CD14-positive monocyte (primary cell): ENCODE data around the gene RNASE3. TPM values are rescaled to one million over a fixed set of nuclear protein-coding genes. Genes with fewer than 3 reads are reported as not detected.

Source experiments
- DNase-seq, 3 donors: peaks; one replicate each; pipeline ENCODE4 v3.0.0-alpha.2; 2011 to 2022
- H2AFZ ChIP-seq: 2 replicates; pipeline ENCODE4 v1.6.0; 2012; ENCODE audit warnings: mild to moderate bottlenecking, low read depth, low read length, inconsistent platforms; ENCODE audit not compliant: insufficient read depth, poor library complexity, severe bottlenecking
- H3K27ac ChIP-seq, 2 donors: 1 replicate in 1 of 2; 2 replicates in 1 of 2; pipeline ENCODE4 v1.5.1; 2012 to 2013; ENCODE audit warnings: low read length in 2 of 2, control low read depth in 1 of 2, inconsistent platforms in 1 of 2, low read depth in 1 of 2, mild to moderate bottlenecking in 1 of 2
- H3K27me3 ChIP-seq, 2 donors: one replicate each; pipeline versions ENCODE4 v1.6.0 to v1.6.1; 2011 to 2013; ENCODE audit warnings: low read length in 2 of 2; ENCODE audit not compliant: control insufficient read depth in 2 of 2, insufficient read depth in 2 of 2
- H3K36me3 ChIP-seq, 2 donors: replicated peaks in 1 of 2; 1 replicate in 1 of 2; 2 replicates in 1 of 2; pipeline versions ENCODE4 v1.5.1 to v1.6.1; 2012 to 2013; ENCODE audit warnings: low read length in 2 of 2, control low read depth in 1 of 2, inconsistent platforms in 1 of 2, mild to moderate bottlenecking in 1 of 2; ENCODE audit not compliant: insufficient read depth in 2 of 2, control insufficient read depth in 1 of 2
- H3K4me1 ChIP-seq, 2 donors: 1 replicate in 1 of 2; 2 replicates in 1 of 2; pipeline versions ENCODE4 v1.5.1 to v1.6.1; 2012 to 2013; ENCODE audit warnings: low read length in 2 of 2, control low read depth in 1 of 2, inconsistent platforms in 1 of 2, mild to moderate bottlenecking in 1 of 2, moderate library complexity in 1 of 2; ENCODE audit not compliant: insufficient read depth in 2 of 2, control insufficient read depth in 1 of 2
- H3K4me2 ChIP-seq: replicated peaks from 2 replicates; pipeline ENCODE3; 2012; ENCODE audit warnings: low read length, moderate library complexity, mild to moderate bottlenecking; ENCODE audit not compliant: poor library complexity, severe bottlenecking; ENCODE audit errors: extremely low read depth
- H3K4me3 ChIP-seq, 3 experiments: fragments of 200-600 bp in 1 of 3; sonication (generic) in 1 of 3; replicated peaks in 1 of 3; 1 replicate in 2 of 3; 2 replicates in 1 of 3; pipeline ENCODE4 v1.5.1; 2011 to 2013; ENCODE audit warnings: low read length in 3 of 3, mild to moderate bottlenecking in 3 of 3, control low read depth in 2 of 3, low read depth in 2 of 3, inconsistent platforms in 1 of 3, moderate library complexity in 1 of 3
- H3K79me2 ChIP-seq: 2 replicates; pipeline ENCODE4 v1.6.0; 2012; ENCODE audit warnings: mild to moderate bottlenecking, control low read depth, inconsistent platforms, low read length, moderate library complexity; ENCODE audit not compliant: insufficient read depth
- H3K9ac ChIP-seq: 2 replicates; pipeline ENCODE4 v1.6.0; 2017; ENCODE audit warnings: low read length, mild to moderate bottlenecking; ENCODE audit not compliant: insufficient read depth, poor library complexity, severe bottlenecking
- H3K9me3 ChIP-seq, 2 donors: replicated peaks in 1 of 2; 1 replicate in 1 of 2; 2 replicates in 1 of 2; pipeline versions ENCODE4 v1.5.1 to v1.6.1; 2012 to 2013; ENCODE audit warnings: low read length in 2 of 2, control low read depth in 1 of 2; ENCODE audit not compliant: control insufficient read depth in 1 of 2, insufficient read depth in 1 of 2
- H4K20me1 ChIP-seq: 2 replicates; pipeline ENCODE4 v1.6.0; 2012; ENCODE audit warnings: mild to moderate bottlenecking, low read length, control low read depth, moderate library complexity; ENCODE audit not compliant: insufficient read depth
- H3K27ac Mint-ChIP-seq, 7 donors: one replicate each; pipeline ENCODE4 v1.8.0; 2020; ENCODE audit warnings: mild to moderate bottlenecking in 7 of 7, mixed read lengths in 7 of 7, moderate library complexity in 6 of 7, inconsistent platforms in 2 of 7
- H3K27me3 Mint-ChIP-seq, 3 donors: one replicate each; pipeline ENCODE4 v1.8.0; 2021 to 2022; ENCODE audit warnings: low read depth in 3 of 3, mild to moderate bottlenecking in 3 of 3, mixed read lengths in 3 of 3, moderate library complexity in 3 of 3, inconsistent platforms in 1 of 3
- H3K36me3 Mint-ChIP-seq, 2 donors: one replicate each; pipeline ENCODE4 v1.8.0; 2020; ENCODE audit warnings: mixed read lengths in 2 of 2, inconsistent platforms in 1 of 2, mild to moderate bottlenecking in 1 of 2
- H3K4me1 Mint-ChIP-seq: one replicate; pipeline ENCODE4 v1.8.0; 2020; ENCODE audit warnings: mild to moderate bottlenecking, mixed read lengths
- H3K4me3 Mint-ChIP-seq, 2 donors: one replicate each; pipeline ENCODE4 v1.8.0; 2020; ENCODE audit warnings: mild to moderate bottlenecking in 2 of 2, mixed read lengths in 2 of 2, moderate library complexity in 1 of 2
- H3K9me3 Mint-ChIP-seq, 7 donors: one replicate each; pipeline ENCODE4 v1.8.0; 2020 to 2022; ENCODE audit warnings: mixed read lengths in 7 of 7, mild to moderate bottlenecking in 6 of 7, moderate library complexity in 6 of 7, inconsistent platforms in 2 of 7
- WGBS: methylation state at CpG from one replicate; pipeline ENCODE4 v1.1.5; 2013; ENCODE audit warnings: missing lambda C conversion rate; ENCODE audit not compliant: insufficient coverage; 5-methylcytosine and 5-hydroxymethylcytosine counted together
- intact Hi-C, 2 donors: fragments of 100-400 bp; cut with micrococcal nuclease; formaldehyde crosslinking; loops; one replicate each; pipeline versions ENCODE4 v1.15.0 to v1.15.1; 2023
- polyA plus RNA-seq, 3 donors: library from polyadenylated mRNA; depleted of rRNA in 1 of 3; unstranded in 2 of 3; stranded (reverse) in 1 of 3; fragments of 300-500 nt in 2 of 3; fragments of >200 nt in 1 of 3; fragmentation: Illumina TruSeq in 2 of 3; gene quantifications; 1 replicate in 2 of 3; 2 replicates in 1 of 3; pipeline ENCODE4 v1.2.3, GENCODE V29; 2012 to 2021
- TF ChIP-seq, protein P1 (sequence below): fragments of 200-600 bp; IDR thresholded peaks from one replicate; pipeline ENCODE4 v1.8.0; 2022; ENCODE audit warnings: antibody characterized with exemption, mild to moderate bottlenecking

Gene RNASE3
- polyA plus RNA-seq, 3 donors: 5.1 to 13.8 (median 8.4) TPM

DNA sequence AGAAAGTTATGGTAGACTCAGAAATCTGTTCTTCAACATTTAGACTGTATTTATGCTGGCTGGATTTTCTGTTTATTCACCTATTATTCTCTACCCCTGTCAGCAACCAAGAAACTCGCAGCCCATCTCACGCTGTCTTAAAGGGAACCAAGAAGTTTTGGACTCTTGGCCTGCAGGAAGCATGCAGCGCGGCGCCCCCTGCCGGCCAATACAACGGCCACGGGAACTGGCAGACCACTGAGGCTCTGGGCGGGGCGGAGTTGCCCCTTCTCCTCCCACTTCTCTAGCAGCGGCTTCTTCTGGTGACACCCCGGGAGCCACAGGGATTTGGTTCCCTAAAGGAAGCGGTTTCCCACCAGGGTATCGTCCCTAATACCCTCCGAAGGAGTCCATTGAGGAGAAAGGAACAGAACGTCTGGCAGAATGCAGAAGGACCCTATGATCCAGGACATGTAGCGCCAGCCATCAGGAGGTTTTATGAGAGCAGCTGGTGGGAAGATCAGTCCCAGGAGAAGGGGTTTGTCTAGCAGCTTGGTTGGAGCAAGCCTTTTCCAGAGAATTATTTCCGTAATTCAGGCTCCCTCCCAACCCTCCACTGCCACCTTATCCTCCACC is 43.1 kb downstream of the RNASE3 start:
- peaks cover 0 to 13% (median 7%) of the 10 kb centered on the region in 7 donors for H3K9me3 Mint-ChIP-seq
- Histone ChIP-seq H3K9me3 (peaks cover 0 to 11% of the 10 kb centered on the region in 2 donors), H3K4me2 (no peak overlapping the region), H2AFZ (peak overlapping the region; percentile 45), H3K9ac (no peak overlapping the region), H3K27me3 (no peaks in the 10 kb centered on the region), H3K4me1 (peaks cover 36 to 37% of the 10 kb centered on the region in 2 donors), H3K36me3 (no peaks in the 10 kb centered on the region), H3K27ac (no peak overlapping the region), H4K20me1 (no peaks in the 10 kb centered on the region), H3K4me3 (no peak overlapping the region), H3K79me2 (no peaks in the 10 kb centered on the region)
- peaks cover 2 to 7% of the 10 kb centered on the region in 2 donors for H3K36me3 Mint-ChIP-seq
- intact Hi-C loops: no loop called here
- H3K4me1 Mint-ChIP-seq: peaks cover 44% of the 10 kb centered on the region
- no peak overlapping the region for H3K27ac Mint-ChIP-seq
- peak; percentile 21 to 44 (median 26) for DNase-seq
- H3K4me3 Mint-ChIP-seq: peak overlapping the region; percentile 3 to 9
- no peaks in the 10 kb centered on the region for H3K27me3 Mint-ChIP-seq
- TF ChIP-seq, protein P1, sequence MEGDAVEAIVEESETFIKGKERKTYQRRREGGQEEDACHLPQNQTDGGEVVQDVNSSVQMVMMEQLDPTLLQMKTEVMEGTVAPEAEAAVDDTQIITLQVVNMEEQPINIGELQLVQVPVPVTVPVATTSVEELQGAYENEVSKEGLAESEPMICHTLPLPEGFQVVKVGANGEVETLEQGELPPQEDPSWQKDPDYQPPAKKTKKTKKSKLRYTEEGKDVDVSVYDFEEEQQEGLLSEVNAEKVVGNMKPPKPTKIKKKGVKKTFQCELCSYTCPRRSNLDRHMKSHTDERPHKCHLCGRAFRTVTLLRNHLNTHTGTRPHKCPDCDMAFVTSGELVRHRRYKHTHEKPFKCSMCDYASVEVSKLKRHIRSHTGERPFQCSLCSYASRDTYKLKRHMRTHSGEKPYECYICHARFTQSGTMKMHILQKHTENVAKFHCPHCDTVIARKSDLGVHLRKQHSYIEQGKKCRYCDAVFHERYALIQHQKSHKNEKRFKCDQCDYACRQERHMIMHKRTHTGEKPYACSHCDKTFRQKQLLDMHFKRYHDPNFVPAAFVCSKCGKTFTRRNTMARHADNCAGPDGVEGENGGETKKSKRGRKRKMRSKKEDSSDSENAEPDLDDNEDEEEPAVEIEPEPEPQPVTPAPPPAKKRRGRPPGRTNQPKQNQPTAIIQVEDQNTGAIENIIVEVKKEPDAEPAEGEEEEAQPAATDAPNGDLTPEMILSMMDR: peak; percentile 72
- 66% methylated on average over 14 of the region's 18 CpGs for WGBS

DNA sequence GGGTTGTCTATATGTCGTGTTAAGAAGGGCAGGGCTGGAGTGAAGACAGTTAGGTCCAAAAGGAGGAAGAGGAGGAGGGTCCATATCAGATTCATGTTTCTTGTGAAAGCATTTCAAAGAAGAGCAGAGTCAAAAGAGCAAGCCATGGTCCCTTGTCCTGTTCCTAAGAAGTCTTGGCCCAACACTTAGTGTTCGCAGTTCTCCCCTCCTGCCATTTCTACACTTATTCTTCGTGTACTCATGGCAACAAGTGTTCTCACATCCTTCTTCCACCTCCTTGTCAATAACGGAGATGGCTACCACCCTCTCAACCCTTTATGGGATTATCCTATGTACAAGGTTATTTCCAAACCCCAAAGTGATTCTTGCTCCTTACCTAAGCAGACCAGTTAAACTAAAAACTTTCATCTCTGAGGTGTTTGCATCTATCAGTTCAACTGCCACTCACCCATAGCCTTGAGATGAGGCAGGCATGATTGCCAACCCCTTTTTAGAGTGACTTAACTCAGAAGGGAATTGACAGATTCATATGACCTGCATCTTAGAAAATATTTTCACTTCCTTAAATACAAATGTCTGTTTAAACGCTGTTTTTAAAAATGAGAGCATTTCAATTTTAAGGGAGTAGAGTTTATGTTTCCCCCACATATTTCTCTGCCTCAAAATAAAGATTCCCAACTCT is 44.3 kb downstream of the RNASE3 start:
- Histone ChIP-seq H2AFZ (no peak overlapping the region), H3K36me3 (no peaks in the 10 kb centered on the region), H3K4me1 (peaks cover 41 to 47% of the 10 kb centered on the region in 2 donors), H4K20me1 (no peaks in the 10 kb centered on the region), H3K27me3 (no peaks in the 10 kb centered on the region), H3K4me2 (no peak overlapping the region), H3K9ac (no peak overlapping the region), H3K4me3 (peak overlapping the region in 1 of 3 experiments; percentile 6), H3K79me2 (no peaks in the 10 kb centered on the region), H3K27ac (no peak overlapping the region), H3K9me3 (peaks cover 0 to 11% of the 10 kb centered on the region in 2 donors)
- peaks cover 0 to 12% (median 7%) of the 10 kb centered on the region in 7 donors for H3K9me3 Mint-ChIP-seq
- H3K27me3 Mint-ChIP-seq: no peaks in the 10 kb centered on the region
- H3K4me3 Mint-ChIP-seq: no peak overlapping the region
- 63% methylated on average over 1 of the region's 5 CpGs for WGBS
- intact Hi-C loops: no loop called here
- H3K27ac Mint-ChIP-seq: peak overlapping the region in 6 of 7 donors; percentile 32 to 81 (median 52)
- DNase-seq: peak; percentile 25 to 53 (median 33)
- H3K36me3 Mint-ChIP-seq: peaks cover 2 to 7% of the 10 kb centered on the region in 2 donors
- peaks cover 48% of the 10 kb centered on the region for H3K4me1 Mint-ChIP-seq
- TF ChIP-seq, protein P1: no peak

Other genes starting within 250 kb of the RNASE3 start
- not detected for gene OR6S1, start 249.7 kb upstream of the RNASE3 start, polyA plus RNA-seq
- gene RNASE4, start 206.8 kb upstream of the RNASE3 start, polyA plus RNA-seq: 10 to 100 TPM; 18.5 to 85.8 (median 49.1) TPM
- gene ANG, start 202.6 kb upstream of the RNASE3 start, polyA plus RNA-seq: 10 to 100 TPM in 2 of 3 donors, 1 to 10 TPM in 1; 9.8 to 55.7 (median 31.4) TPM
- not detected for gene EDDM3A, start 145.5 kb upstream of the RNASE3 start, polyA plus RNA-seq
- not detected for gene EDDM3B, start 123.0 kb upstream of the RNASE3 start, polyA plus RNA-seq
- 100 to 1,000 TPM; 150 to 353 (median 316) TPM for gene RNASE6, start 110.1 kb upstream of the RNASE3 start, polyA plus RNA-seq
- gene RNASE1, start 88.5 kb upstream of the RNASE3 start, polyA plus RNA-seq: 100 to 1,000 TPM in 1 of 3 donors, 10 to 100 TPM in 1, 1 to 10 TPM in 1; 2.1 to 191 (median 11.3) TPM
- 100 to 1,000 TPM; 100 to 483 (median 307) TPM for gene RNASE2, start 64.1 kb downstream of the RNASE3 start, polyA plus RNA-seq
- 100 to 1,000 TPM in 1 of 3 donors, 10 to 100 TPM in 2; 20.1 to 137 (median 21.1) TPM for gene METTL17, start 98.6 kb downstream of the RNASE3 start, polyA plus RNA-seq
- gene SLC39A2, start 107.9 kb downstream of the RNASE3 start, polyA plus RNA-seq: not detected
- gene NDRG2, start 133.7 kb downstream of the RNASE3 start, polyA plus RNA-seq: 10 to 100 TPM in 2 of 3 donors, 1 to 10 TPM in 1; 6.8 to 11.7 (median 11.1) TPM
- not detected for gene TPPP2, start 138.8 kb downstream of the RNASE3 start, polyA plus RNA-seq
- under 1 TPM in 1 of 3 donors, not detected in 2; 0.39 TPM for gene RNASE13, start 143.4 kb downstream of the RNASE3 start, polyA plus RNA-seq
- gene RNASE7, start 151.0 kb downstream of the RNASE3 start, polyA plus RNA-seq: not detected
- gene RNASE8, start 166.4 kb downstream of the RNASE3 start, polyA plus RNA-seq: not detected
- 100 to 1,000 TPM in 1 of 3 donors, 10 to 100 TPM in 2; 12.1 to 114 (median 15.3) TPM for gene ARHGEF40, start 178.9 kb downstream of the RNASE3 start, polyA plus RNA-seq
- gene ZNF219, start 207.3 kb downstream of the RNASE3 start, polyA plus RNA-seq: 1 to 10 TPM in 1 of 3 donors, under 1 TPM in 2; 0.49 to 7.2 (median 0.68) TPM
- gene TMEM253, start 209.7 kb downstream of the RNASE3 start, polyA plus RNA-seq: under 1 TPM in 1 of 3 donors, not detected in 2; 0.05 TPM